GM21390 (cell line): ENCODE measurements around the gene ASB13.

Source experiments
- ATAC-seq: cut with Tn5 transposase; IDR thresholded peaks from one replicate; pipeline ENCODE4 v1.9.1; 2021; ENCODE audit not compliant: unreplicated experiment

The ASB13 gene

GRCh38 chr10:5648494-5649457 lies 17.6 kb downstream of the ASB13 start:
- no peak for ATAC-seq

- no peak for ATAC-seq
Measured at GRCh38 chr10:5647507-5648240, 18.7 kb downstream of the ASB13 start.

- ATAC-seq = no peak
Measured at GRCh38 chr10:5645944-5646617, 20.3 kb downstream of the ASB13 start.

- no peak for ATAC-seq
Measured at GRCh38 chr10:5645375-5645774, 21.0 kb downstream of the ASB13 start.

- ATAC-seq = no peak
Measured at GRCh38 chr10:5644930-5645329, 21.5 kb downstream of the ASB13 start.

- no peak for ATAC-seq
Measured at GRCh38 chr10:5643346-5644067, 22.9 kb downstream of the ASB13 start.

- ATAC-seq = no peak
Measured at GRCh38 chr10:5641501-5641900, 24.9 kb downstream of the ASB13 start.

- no peak for ATAC-seq
Measured at GRCh38 chr10:5640501-5640900, 25.9 kb downstream of the ASB13 start.

GRCh38 chr10:5640036-5640435 lies 26.4 kb downstream of the ASB13 start:
- no peak for ATAC-seq

GRCh38 chr10:5639066-5639465 lies 27.3 kb downstream of the ASB13 start:
- no peak for ATAC-seq

- ATAC-seq = no peak
Measured at GRCh38 chr10:5638494-5638893, 27.9 kb downstream of the ASB13 start.

GRCh38 chr10:5634918-5635317 lies 31.5 kb downstream of the ASB13 start:
- no peak for ATAC-seq

GRCh38 chr10:5633166-5633749 lies 33.1 kb downstream of the ASB13 start:
- ATAC-seq = no peak

GRCh38 chr10:5632446-5632845 lies 33.9 kb downstream of the ASB13 start:
- ATAC-seq = no peak

GRCh38 chr10:5631936-5632335 lies 34.5 kb downstream of the ASB13 start:
- no peak for ATAC-seq

GRCh38 chr10:5630112-5630436 lies 36.3 kb downstream of the ASB13 start:
- ATAC-seq = no peak

GRCh38 chr10:5629303-5630111 lies 36.9 kb downstream of the ASB13 start:
- ATAC-seq = peak; percentile 85

GRCh38 chr10:5628451-5629302 lies 37.7 kb downstream of the ASB13 start:
- ATAC-seq = no peak

- no peak for ATAC-seq
Measured at GRCh38 chr10:5627486-5628044, 38.8 kb downstream of the ASB13 start.
